ENCODE results near the gene DDR1. TPM values are rescaled to one million over a fixed set of nuclear protein-coding genes. Genes with fewer than 3 reads are reported as not detected.

DDR1 gene
- total RNA-seq, 1 donor from 2014 or later = 154 TPM

- Mint-ChIP-seq H3K27me3 (no peaks in the 10 kb centered on the region), H3K36me3 (ENCODE audit: insufficient read depth) (no peaks in the 10 kb centered on the region), H3K4me1 (ENCODE audit: low read depth) (peaks cover 16% of the 10 kb centered on the region), H3K9me3 (ENCODE audit: low read depth) (no peaks in the 10 kb centered on the region), H3K4me3 (ENCODE audit: low read depth) (no peak overlapping the region), H3K27ac (no peak overlapping the region)
- no peak for DNase-seq (ENCODE audit: low spot score, unreplicated experiment)
- TF ChIP-seq, protein P1, sequence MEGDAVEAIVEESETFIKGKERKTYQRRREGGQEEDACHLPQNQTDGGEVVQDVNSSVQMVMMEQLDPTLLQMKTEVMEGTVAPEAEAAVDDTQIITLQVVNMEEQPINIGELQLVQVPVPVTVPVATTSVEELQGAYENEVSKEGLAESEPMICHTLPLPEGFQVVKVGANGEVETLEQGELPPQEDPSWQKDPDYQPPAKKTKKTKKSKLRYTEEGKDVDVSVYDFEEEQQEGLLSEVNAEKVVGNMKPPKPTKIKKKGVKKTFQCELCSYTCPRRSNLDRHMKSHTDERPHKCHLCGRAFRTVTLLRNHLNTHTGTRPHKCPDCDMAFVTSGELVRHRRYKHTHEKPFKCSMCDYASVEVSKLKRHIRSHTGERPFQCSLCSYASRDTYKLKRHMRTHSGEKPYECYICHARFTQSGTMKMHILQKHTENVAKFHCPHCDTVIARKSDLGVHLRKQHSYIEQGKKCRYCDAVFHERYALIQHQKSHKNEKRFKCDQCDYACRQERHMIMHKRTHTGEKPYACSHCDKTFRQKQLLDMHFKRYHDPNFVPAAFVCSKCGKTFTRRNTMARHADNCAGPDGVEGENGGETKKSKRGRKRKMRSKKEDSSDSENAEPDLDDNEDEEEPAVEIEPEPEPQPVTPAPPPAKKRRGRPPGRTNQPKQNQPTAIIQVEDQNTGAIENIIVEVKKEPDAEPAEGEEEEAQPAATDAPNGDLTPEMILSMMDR (IDR thresholded peaks at IDR 0.05; ENCODE audit: unreplicated experiment) = no peak
These were observed 42.4 kb upstream of the DDR1 start for GRCh38 chr6:30841644-30842504.

DNA sequence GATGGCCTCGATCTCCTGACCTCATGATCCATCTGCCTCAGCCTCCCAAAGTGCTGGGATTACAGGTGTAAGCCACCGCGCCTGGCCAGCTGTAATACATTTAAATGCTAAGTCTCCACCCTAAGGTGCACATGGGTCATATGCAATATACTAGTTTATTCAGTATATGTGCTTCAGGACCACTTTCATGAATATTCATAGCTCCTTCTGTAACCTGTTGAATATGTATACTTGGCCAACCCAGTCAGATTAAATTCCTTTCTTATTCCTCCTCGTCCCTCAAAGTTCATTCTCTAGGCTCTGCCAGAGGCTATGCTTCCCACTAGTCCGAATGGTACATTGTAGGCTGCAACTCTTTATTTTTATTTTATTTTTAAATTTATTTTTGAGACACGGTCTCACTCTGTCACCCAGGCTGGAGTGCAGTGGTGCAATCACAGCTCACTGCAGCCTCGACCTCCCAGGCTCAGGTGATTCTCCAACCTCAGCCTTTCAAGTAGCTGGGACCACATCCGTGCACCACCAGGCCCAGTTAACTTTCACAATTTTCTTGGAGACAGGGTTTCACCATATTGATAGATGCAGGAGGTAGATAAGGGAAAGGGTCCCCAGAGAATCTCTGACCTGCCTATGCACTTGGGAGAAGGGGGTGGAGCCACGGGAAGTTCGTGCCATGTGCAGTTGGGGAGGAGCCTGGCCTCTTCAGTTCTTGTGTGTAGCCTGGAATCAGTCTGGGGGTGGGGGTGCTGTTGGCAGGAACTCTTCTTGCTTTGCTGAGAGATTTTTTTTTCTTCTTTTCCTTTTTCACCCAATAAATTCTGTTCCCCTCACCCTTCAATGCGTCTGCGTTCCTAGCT, 41.3 kb upstream of the DDR1 start:
- TF ChIP-seq, protein P1 (IDR thresholded peaks at IDR 0.05; ENCODE audit: unreplicated experiment) = no peak
- H3K4me1 Mint-ChIP-seq (ENCODE audit: low read depth) = peaks cover 17% of the 10 kb centered on the region
- DNase-seq (ENCODE audit: low spot score, unreplicated experiment) = no peak
- H3K9me3 Mint-ChIP-seq (ENCODE audit: low read depth) = no peaks in the 10 kb centered on the region
- no peaks in the 10 kb centered on the region for H3K27me3 Mint-ChIP-seq
- no peaks in the 10 kb centered on the region for H3K36me3 Mint-ChIP-seq (ENCODE audit: insufficient read depth)
- H3K4me3 Mint-ChIP-seq (ENCODE audit: low read depth) = no peak overlapping the region
- H3K27ac Mint-ChIP-seq = no peak overlapping the region

DNA sequence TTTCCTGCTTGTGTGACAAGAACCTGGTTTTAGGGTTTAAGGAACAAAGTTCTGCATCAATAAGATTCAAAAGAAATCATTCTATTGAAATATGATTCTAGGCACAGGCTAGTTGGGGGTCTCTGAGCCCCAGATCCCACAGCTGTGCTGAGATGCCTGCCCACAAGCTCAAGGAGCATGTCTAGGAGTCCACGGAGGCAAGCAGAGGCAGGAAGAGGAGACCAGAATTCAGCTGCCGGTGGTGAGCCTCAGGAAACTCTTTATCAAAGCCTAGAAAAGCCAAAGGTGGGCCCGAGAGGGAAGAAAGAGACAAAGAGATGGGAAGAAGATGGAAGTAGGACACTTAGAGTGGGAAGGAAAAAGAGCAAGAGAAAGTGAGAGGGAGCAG, 40.7 kb upstream of the DDR1 start:
- Mint-ChIP-seq H3K9me3 (ENCODE audit: low read depth) (no peaks in the 10 kb centered on the region), H3K4me3 (ENCODE audit: low read depth) (no peak overlapping the region), H3K27me3 (no peaks in the 10 kb centered on the region), H3K27ac (peak overlapping the region; percentile 18), H3K36me3 (ENCODE audit: insufficient read depth) (no peaks in the 10 kb centered on the region), H3K4me1 (ENCODE audit: low read depth) (peaks cover 17% of the 10 kb centered on the region)
- TF ChIP-seq, protein P1 (IDR thresholded peaks at IDR 0.05; ENCODE audit: unreplicated experiment) = no peak
- DNase-seq (ENCODE audit: low spot score, unreplicated experiment) = no peak

- Mint-ChIP-seq H3K4me1 (ENCODE audit: low read depth) (peaks cover 17% of the 10 kb centered on the region), H3K27ac (peak overlapping the region; percentile 7), H3K4me3 (ENCODE audit: low read depth) (no peak overlapping the region), H3K27me3 (no peaks in the 10 kb centered on the region), H3K9me3 (ENCODE audit: low read depth) (no peaks in the 10 kb centered on the region), H3K36me3 (ENCODE audit: insufficient read depth) (no peaks in the 10 kb centered on the region)
- DNase-seq (ENCODE audit: low spot score, unreplicated experiment) = no peak
- TF ChIP-seq, protein P1 (IDR thresholded peaks at IDR 0.05; ENCODE audit: unreplicated experiment) = no peak
These were observed 40.2 kb upstream of the DDR1 start for GRCh38 chr6:30844118-30844535.

DNA sequence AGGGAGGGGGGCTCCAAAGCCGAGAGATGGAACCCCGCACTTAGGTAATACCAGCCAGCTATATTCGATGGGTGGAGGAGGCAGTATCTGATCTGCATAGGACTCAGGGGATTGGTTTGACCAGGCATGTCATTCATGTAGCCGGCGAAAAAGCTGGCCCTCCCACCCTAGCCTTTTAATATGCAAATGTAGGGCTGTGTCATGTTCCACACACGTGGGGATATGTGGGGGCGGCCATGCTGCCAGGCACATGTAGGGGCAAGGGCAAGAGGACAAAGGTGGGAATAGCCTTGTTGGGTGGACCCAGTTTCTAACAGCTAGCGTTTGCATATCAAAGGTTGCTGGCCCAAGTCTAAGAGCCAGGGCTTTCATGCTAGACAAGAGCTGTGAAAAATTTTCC, 39.1 kb upstream of the DDR1 start:
- TF ChIP-seq, protein P1 (IDR thresholded peaks at IDR 0.05; ENCODE audit: unreplicated experiment) = no peak
- Mint-ChIP-seq H3K27ac (no peak overlapping the region), H3K36me3 (ENCODE audit: insufficient read depth) (no peaks in the 10 kb centered on the region), H3K4me1 (ENCODE audit: low read depth) (peaks cover 17% of the 10 kb centered on the region), H3K4me3 (ENCODE audit: low read depth) (no peak overlapping the region), H3K9me3 (ENCODE audit: low read depth) (peaks cover 3% of the 10 kb centered on the region), H3K27me3 (no peaks in the 10 kb centered on the region)
- no peak for DNase-seq (ENCODE audit: low spot score, unreplicated experiment)
